ENCODE data around the gene BCAS3. TPM values are rescaled to one million over a fixed set of nuclear protein-coding genes. Genes with fewer than 3 reads are reported as not detected.
"Not testable (repeated sequence)": the region's sequence is repeated elsewhere in the genome, so short reads cannot be mapped to it uniquely, and the experiment has no call there.

The BCAS3 gene
- total RNA-seq, 1 experiment from 2014 or later = 31.0 TPM

DNA sequence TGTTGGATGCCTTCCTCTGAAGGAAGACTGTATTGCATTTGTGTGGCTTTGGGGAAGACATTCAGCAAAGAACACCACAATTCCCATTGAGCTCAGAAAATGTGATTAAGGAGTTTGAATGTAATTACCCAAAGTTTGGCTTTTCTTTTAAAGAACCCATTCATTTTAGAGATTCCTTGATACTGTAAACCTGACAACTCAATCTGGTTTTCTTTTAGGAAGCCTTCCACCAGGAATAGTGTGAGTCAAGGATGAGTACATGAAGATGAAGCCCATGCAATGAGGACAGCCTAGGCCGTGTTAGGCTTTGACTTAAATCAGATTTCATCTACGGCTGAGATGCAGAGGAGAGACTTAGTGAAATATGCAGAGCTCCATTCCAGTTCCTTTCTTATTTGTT is 450.3 kb downstream of the BCAS3 start:
- DNase-seq (ENCODE audit: low spot score) = no peak

DNA sequence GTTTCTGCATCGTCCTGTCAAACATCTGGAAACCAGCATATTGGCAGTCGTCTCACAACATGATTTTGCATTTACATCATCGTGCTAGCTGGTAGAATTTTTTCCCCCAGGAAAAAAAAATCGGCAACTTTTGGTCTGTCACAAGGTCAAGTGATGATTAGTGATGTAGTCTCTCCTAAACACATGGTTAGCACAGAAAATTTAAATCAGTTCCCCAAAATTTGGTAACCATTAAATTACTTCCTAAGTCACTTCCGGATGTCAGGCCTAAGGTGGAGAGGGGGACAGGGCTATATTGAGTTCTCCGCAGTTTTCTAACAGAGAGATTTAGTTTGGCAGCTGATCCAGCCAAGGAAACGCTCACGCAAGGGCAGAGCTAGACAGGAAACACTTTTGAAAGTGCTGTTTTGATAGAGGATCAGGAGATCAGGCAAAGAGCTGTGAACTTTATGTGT is 451.0 kb downstream of the BCAS3 start:
- no peak for DNase-seq (ENCODE audit: low spot score)

DNA sequence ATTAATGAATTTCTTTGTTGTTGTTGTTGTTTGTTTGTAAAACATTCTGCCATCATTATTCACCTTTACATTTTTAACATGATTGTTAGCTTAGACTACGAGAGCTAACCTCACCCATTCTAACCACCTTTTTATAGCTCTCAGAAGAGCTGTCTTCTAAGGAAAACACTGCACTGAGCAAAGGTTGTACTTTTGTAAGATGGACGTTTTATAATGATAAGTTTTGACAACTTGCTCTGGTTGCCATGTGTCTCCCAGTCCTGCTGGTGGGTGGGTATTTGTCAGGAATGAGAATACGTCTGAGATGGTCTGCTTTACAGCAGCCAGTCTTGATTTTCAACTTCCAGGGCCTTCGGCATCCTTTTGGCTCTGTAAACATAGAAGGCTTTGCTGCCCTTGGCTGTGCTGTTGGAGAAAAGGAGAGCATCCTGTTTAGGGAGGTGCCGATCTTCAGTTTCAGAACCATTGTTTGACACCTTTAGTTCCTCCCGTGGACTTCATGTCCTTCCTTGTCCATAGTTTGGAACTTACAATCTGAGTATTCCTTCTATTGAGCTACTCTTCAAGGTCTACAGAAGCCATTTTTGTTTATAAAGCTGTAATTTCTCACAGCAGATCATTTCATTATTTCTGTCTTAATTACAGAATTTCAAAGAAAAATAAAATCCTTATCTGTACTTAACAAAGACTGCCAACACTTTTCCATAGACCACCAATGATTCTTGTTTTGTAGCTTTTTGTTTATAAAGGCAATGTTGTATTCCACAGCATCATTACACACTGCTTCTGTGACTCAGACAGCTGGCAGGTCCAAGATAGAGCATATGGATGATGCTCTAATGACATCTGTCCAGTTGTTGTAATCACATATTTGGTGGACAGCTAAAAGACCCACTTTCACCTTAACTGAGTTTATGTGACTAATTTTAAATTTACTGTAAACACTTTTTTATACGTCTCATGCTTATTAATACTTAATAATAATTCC is 451.9 kb downstream of the BCAS3 start:
- no peak for DNase-seq (ENCODE audit: low spot score)

DNA sequence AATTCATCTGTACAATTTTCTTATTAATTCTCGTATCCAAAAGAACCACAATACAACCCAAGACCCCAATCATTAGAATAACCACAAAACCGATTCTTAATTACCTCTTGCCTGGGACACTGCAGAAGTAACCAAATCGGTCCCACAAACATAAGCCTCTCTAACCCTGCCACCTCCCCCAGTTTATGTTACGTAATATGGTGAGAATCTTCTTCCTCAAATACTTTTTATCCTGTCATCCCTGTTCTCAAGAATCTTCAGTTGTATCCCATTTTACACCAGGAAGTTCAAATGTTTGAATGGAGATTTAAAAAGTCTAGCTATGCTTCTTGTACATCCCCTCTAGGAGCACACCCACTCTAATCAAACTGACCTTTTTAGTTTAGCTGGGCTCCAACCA is 452.7 kb downstream of the BCAS3 start:
- DNase-seq (ENCODE audit: low spot score) = no peak

DNA sequence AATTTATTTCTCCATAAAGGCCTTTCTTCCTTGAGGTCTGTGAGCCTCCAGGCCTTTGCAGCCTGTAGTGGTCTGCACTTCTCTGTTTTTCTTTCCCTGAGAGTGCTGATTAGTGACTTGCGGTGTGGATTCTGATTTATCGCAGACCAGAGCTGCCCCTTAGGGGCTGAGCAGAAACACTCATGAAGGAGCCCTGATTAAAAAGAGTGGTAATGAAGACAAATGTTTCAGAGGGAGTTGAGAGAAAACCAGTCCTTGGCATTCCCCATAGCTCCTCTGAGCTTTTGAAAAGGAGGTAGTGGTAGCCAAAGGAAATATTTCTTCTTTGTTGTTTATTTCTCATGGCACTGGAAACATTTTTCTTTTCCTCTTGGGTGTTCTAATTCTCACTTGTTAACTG is 453.9 kb downstream of the BCAS3 start:
- DNase-seq (ENCODE audit: low spot score) = no peak

DNA sequence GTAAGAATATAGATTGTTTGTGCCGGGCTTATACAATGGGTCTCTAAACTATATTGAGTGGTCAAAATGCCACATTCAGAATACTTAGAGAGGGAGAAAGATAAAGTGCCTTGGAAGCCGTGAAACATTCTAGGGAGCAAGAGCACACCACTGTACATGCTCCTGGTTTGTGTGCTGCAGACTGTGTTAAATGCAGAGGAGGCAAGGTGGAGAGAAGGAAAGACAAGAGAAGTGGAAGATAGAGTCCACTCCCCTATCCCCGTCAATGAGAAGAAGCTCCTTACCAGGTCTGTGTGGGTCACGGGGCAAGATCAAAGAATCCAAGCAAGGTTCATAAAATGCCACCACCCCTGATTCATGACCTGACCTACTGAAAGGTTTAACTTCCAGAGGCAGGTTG is 454.9 kb downstream of the BCAS3 start:
- no peak for DNase-seq (ENCODE audit: low spot score)

DNA sequence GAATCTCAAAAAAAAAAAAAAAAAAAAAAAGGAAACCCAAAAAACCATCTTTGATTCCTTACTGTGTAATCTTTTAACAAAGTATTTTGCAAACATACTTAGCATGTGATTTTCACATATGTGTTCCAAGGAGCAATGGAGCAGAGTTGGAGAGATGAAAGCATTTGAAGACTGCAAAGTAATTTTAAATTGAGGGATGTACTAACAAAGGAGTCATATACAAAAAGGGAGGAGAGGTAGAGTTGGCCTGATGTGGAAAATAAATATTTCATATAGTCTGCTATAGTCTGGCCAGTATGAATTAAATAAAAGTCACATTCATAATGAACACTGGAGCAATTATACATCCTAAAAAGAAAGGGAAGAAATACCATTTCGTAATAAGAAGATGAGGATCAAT is 456.2 kb downstream of the BCAS3 start:
- DNase-seq (ENCODE audit: low spot score) = no peak

DNA sequence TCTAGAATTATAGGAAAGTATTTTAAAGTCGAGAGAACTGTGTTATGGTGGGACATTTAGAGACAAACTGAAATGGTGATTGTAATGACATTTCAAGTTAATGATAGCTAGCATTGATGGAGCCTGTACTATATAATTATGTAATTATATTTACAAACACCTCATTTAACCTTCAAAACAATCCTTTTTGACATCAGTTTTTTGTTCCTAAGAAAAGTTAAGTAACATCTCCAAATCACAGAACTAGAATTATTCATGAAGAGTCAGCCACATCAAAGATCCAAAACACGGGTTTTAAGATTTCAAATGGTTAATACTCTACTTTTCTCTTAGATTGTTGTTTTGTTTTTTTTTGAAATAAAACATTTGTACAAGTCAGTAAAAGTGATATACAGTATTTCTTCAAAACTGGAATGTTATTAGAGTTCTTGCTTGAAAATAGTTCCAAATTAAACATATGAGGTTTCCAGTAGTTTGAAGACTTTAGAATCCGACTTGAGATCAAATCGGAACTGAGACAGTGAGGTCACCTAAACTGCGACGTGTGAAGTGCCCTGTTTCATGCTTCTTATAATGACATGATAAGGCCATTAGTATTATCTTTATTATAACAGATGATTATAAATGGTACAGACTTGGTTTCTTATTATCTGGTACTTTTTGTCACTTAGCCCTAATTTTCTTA is 457.0 kb downstream of the BCAS3 start:
- no peak for DNase-seq (ENCODE audit: low spot score)

DNA sequence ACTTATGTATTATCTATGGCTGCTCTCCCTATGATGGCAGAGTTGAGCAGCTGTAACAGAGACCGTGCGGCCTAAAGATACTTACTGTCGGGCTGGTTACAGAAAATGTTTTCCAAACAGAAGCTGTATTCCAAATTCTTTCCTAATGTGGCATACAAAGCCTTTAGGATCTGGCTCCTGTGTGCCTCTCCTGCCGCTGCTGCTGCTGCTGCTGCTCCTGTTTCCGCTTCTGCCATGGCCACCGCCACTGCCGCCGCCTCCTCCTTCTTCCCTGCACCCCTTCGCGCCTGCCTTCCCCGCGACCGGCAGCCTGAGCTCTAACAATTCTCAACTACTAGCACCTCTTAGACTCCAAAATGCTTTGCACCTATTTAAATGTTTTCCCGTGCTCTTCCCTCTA is 458.1 kb downstream of the BCAS3 start:
- DNase-seq (ENCODE audit: low spot score) = no peak

DNA sequence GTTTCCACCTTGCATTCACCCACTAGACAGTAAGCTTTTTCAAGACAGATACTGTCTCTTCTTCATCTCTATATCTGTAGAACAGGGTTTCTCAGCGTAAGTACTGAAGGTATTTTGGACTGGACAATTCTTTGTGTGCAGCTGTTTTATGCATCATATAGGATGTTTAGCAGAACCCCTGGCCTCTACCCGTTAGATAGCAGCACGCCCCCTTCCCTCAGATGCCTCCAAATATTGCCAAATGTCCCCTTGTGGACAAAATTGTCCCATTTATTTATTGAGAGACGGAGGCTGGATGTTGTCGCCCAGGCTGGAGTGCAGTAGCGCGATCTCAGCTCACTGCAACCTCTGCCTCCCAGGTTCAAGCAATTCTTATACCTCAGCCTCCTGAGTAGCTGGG is 458.6 kb downstream of the BCAS3 start:
- no peak for DNase-seq (ENCODE audit: low spot score)

DNA sequence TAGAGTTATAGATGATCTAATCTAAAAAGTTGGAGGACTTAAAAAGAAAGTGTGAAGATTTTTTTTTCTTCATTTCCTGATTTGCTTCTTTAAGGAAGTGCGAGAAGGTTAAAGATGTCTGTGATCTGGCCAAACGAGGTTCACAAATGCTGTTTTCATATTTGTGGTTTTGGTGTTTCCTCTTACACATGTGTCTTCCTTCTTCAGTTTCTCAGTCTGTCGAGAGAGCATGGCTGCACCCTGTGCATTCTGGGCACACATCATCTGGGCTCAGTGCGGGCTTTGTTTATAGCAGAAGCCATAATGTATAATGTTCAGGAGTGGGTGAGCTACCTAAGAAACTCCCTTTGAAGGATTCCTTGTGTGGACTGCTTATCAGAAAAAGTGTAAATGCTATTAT is 461.6 kb downstream of the BCAS3 start:
- DNase-seq (ENCODE audit: low spot score) = peak; percentile 58

DNA sequence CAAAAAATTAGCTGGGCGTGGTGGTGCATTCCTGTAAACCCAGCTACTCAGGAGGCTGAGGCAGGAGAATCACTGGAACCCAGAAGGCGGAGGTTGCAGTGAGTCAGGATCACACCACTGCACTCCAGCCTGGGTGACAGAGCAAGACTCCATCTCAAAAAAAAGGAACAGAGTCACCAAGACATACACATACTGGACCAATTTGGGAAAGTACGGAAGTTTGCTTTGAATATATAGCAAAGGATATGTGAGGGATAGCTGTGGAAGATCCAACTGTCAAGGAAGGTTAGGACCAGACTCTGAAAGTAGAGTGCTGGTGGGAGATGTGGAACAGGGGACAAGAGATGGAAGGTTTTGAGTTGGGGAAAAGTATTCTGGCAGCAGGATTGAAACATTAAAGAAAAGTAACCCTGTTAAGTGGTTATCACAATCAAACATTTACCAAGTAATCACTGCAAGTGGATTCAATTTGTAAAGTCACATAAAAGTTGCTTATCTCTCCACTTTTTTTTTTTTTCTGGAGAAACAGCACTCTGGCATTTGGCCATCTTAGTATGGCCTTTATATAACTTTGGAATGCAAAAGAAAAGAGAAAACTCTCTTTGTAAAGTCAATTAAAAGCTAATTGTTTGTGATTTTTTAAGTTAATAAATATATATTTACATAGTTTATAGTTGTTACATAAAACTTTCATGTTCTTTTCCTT is 462.6 kb downstream of the BCAS3 start:
- DNase-seq (ENCODE audit: low spot score) = no peak

DNA sequence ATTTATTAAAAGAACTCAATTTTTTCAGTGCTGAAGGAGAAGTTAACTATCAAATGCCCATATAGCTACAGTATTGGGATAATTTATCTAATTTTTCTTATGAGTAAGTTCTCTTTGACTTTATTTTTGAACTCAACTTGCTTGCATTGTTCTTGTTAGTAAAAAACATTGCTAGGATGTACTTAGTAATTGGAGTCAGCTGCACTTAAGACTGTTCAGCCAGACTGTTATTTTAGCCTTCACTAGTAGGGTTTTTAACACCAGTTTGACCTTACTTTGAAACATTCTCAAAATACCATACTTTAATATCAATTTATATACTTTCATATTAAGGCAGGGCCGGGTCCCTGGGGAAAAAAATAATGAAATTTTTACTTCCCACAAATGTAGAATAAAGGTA is 465.4 kb downstream of the BCAS3 start:
- DNase-seq (ENCODE audit: low spot score) = no peak

DNA sequence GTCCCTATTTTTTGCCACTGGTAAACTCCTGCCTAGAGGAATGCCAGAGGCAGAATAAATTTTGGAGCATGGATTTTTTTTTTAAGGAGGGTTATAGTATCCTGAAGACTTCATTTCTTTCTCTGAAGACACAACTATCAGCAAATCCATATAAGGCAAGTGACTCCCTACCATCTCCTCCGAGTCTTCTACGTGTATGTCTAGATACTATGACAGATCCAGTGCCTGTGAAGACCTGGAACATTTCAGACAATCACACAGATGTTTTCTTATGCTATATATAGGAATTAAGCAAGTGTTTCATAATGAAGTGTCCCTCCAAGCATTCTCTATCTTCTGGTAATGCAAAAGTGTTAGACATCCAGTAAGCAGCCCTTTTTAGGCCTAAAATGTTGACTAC is 466.5 kb downstream of the BCAS3 start:
- DNase-seq (ENCODE audit: low spot score) = no peak

DNA sequence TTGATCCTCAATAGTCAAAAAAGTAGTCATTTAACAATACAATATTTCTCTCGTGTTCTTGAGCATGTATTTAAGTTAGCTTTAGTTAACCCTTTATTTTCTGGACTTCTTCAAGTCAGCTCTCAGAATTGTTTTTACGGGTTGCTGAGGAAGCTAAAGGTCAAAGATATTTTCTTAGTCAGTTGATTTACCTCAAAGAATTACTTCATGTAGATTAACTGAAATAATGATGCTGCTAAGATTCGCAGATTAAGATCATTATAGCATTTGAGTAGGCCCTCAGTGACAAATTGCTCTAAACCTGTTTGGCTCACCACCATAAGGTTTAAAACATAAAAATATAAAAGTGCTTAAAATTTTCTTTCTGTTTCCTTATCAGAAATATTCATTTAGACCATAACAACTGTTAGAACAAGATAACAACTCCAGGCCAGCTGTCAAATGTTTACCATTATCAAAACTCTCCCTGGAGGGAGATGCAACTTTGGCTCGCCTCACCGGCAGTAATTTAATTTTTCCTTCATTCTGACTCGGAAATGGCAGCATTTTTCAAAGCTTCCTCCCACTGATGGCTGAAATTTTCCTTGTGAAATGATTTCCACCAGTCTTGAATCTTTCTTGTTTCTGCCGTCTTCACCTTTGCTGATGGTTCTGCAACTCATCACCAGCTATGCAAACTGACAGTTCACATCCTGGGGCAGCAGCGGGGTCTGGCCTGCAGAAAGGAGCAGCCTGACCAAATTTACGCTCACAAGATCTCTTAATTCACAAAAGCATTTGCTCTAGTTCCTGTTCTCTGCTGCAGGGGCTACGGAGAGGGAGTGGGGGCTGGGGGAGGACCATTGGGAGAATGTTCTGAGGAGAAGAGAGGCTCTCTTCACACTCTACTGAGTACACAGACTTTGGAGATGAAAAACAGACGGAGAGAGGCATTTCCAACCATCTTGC is 467.2 kb downstream of the BCAS3 start:
- DNase-seq (ENCODE audit: low spot score) = no peak

DNA sequence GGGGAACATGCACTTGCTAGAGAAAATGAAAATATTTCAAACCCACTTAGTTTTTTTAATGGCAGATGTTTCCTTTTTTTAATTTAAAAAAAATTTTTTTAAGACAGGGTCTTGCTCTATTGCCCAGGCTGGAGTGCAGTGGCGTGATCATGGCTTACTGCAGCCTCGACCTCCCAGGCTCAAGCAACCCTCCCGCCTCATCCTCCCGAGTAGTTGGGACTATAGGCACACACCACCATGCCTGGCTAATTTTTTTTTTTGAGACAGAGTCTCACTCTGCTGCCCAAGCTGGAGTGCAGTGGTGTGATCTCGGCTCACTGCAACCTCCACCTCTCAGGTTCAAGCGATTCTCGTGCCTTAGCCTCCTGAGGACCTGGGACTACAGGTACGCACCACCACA is 469.2 kb downstream of the BCAS3 start:
- not testable (repeated sequence) for DNase-seq (ENCODE audit: low spot score)

DNA sequence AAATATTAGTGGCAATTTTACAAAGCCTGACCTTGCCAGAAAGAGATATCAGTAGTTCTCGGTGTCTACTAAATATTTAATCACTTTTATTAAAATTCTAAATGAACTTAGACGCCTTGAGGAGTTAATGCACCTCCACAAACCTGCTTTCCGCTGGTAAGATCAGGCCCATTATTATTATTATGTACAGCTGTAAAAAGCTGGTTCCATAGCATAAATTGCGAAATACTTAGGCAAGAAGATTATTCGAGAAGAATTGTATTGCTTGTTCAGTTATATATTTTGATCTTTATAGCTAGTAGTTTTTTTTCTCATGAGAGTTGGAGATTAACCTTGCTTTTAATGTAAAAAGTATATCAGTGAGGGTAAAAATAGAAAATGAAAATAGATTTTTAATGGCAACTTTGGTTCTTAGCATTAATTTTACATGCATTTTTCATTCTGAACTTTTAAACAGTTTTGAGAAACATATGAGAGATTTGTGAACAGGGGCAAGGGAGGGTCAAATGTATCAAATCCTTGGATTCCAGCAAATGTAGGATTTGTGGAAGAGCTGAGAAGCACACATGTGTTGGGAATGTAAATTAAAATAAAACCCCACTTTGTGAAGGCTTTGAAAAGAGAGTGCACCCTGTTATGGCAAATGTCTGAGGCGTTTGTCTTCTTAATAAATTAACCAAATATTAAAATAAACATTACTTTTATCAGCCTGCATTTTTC is 471.6 kb downstream of the BCAS3 start:
- no peak for DNase-seq (ENCODE audit: low spot score)

DNA sequence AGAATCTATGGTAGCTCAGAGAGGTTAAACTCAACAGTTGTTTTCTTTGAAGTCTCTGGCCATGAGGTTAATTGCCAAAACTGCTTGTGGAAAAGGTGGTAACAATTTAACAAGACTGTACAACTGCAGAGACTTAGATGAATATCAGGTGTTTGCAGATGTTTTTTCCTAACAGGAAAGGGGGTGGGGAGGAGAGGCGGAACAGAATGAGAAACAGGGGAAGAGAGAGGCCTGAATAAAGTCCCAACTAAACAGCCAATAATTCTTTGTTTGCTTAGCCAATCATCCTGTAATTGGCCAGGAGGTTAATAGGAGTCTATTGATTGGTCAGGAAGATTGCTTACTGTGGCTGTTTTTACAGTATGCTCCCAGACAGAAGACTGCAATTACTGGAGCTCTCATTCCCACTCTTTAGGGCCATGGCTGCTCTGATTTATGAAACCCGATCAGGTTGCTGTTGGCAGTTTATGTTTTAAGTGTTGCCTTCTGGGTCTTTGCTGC is 472.3 kb downstream of the BCAS3 start:
- DNase-seq (ENCODE audit: low spot score) = no peak

DNA sequence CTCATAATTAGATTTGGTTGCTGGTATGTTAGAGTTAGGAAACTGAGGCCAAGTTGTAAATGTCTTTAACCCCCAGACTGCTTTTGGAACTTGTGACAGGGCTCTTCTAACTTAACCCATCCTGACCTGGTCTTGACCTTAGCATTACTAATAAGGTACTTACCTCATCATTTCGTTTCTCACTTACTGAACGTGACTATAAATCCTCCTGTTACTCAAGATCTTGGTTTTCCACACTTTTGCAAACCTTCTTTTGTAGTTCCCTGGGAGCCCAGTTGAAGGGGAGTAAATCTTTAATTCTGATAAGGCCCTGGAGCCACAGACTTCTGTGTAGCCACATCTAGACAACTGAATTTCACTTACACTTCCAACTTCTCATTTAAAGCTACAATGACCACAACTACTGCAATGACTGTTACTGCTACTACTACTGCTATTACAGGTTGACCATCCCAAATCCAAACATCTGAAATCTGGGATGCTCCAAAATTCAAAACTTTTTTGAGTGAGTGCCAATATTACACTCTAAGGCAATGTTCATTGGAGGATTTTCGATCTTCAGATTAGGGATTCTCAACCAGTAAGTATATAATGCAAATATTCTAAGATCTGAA is 473.1 kb downstream of the BCAS3 start:
- no peak for DNase-seq (ENCODE audit: low spot score)

DNA sequence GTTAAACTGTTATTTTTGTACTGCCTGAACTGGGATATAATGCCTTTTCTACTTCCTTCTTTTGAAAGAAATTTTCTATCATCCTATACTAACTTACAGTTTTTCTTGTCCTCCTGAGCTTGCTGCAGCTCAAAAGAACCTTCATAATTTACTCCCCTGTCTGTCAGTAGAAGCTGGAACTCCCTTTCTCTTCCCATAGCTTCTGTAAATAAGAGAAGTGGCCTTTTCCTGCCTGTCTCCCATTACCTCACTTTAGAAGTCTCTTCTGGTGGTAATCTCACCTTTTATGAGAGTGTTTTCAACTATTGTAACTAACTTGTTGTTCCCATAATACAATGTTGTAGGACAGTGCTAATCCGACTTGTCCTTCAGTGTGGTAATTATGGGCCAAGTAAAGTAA is 475.2 kb downstream of the BCAS3 start:
- no peak for DNase-seq (ENCODE audit: low spot score)

All from A172 (cell line).